DMS153 treated with DMSO at 0.1 percent for 48 hours (cell line): ENCODE measurements around the gene DYNLT2.
A peak's percentile ranks its signal among the peaks of the same experiment; 100 is the strongest.

ENCODE experiments used
- DNase-seq: peaks from one replicate; lab custom pipeline; 2025; ENCODE audit not compliant: unreplicated experiment; lab: John Stamatoyannopoulos, UW

DYNLT2 gene, protein sequence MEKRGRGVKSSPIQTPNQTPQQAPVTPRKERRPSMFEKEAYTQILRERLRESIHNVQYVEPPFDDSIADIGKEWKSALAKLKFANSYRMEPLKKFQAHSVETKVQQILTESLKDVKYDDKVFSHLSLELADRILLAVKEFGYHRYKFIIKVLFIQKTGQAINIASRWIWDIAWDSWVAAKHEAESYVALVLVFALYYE

GRCh38 chr6:169751242-169752073, at the start of gene DYNLT2, which contains the start of gene ERMARD:
Gene DYNLT2, minus strand, starts transcription at chr6:169751572. Its CDS starts 114 bp downstream, at chr6:169751458.
Gene ERMARD, plus strand, starts transcription at chr6:169751622. Its CDS starts 36 bp downstream, at chr6:169751658.
- DNase-seq: peak; percentile 81

DNA sequence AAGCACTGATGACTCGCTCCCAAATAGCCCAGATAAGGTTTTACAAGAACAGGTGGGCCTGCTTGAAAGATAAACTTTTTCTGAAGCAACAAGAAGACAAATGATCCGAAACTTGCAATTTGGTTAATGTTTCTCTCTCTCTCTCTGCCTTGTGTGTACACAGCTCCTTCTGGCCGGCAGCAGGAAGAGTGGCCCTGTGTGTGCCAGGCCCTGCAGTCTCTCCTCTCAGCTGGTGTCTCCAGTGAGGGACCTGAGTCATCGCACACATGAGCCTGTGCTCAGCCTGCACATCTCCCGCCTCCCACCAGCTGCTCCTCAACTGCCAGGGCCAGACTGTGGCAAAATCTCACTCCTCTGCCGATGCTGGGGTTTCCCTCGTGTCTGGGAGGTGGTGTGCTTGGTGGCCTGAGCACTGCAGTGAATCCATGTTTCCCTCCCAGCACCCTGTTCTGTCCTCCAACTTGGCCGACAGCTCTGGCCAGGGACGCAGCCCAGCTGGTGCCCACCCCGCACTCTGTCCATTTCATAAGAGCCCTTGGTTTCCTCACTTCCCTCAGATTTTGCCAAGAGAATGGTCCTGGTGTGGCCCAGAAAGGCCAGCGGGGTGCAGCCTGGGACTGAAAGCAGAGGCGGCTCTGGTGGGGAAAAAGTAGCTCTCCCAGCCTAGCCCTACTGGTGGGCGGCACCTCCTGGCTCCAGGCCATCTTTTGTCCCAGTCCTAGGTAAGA, 49.5 kb upstream of the DYNLT2 start:
- no peak for DNase-seq

- DNase-seq: no peak
Measured at GRCh38 chr6:169800116-169800667, 48.8 kb upstream of the DYNLT2 start.

- DNase-seq: no peak
Measured at GRCh38 chr6:169799474-169799926, 48.1 kb upstream of the DYNLT2 start.

- DNase-seq: no peak
Measured at GRCh38 chr6:169798764-169799473, 47.5 kb upstream of the DYNLT2 start.

DNA sequence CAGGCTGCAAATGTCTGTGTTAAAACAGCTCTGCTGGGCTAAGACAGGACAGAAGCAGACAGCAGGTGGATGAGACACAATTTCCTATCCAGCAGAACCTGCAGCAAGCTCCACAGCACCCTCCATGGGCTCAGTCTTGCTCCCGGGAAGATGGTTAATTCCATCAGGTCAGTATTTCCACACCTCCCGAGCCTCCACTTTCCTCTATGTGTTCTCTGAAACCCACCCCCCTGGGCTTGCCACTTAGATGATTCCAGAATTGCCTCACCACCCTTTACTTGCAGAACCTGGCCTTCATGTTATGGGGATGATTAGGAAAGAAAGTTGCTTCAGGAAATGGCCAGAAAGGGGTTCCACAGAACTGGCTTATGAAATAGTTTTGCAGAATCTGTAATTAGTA, 43.8 kb upstream of the DYNLT2 start:
- no peak for DNase-seq

GRCh38 chr6:169794317-169795055, 43.1 kb upstream of the DYNLT2 start:
- no peak for DNase-seq

DNA sequence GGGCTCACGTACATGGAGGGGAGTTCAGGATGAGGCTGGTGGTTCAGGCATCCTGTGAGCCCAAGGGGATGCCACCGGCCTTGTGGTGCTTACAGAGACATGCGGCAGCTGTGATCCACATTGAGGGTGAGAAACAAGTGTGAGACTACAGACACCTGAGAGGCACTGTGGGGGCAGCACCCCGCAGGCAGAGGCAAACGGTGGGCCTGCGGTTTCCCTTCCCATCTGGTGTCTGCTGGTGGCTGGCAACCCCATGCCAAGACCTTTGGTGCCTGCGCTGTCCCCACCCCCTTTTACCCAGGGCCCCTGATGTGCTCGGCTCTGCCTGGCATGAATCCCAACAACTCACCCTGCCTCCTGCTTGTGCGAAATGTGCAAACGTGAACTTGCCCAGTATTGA, 42.0 kb upstream of the DYNLT2 start:
- DNase-seq: no peak

DNA sequence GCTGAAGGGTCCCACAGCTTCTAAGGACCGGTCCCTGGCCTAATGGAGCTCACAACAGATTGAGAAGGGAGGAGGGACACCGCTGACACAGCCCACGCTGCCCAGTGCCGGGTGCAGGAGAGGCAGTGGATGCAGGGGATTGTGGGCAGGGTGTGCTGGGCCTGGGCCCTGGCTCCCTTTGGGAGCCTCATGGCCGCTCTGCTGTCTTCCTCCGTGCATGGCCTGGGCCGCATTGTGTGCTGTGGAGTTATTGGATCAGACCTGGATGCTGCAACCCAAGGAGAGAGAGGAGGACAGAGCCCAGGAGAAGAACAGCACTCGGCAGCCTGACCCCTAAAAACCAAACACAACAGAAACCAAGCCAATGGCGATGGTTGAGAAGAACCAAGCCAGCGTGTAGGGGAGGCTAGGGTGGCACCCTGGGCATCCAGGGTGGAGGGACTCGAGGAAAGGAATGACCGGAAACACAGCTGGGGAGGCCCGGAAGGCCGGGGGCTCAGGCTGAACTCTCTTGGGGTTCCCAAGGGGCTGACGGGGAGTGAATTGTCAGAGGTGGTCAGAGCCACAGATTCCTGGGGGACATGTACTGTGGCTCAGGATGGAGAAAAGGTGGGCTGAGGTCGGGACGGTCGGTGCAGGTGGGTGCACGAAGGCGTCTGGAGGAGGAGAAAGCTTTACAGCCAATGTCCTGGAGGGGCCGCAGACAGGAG, 41.1 kb upstream of the DYNLT2 start:
- no peak for DNase-seq

- no peak for DNase-seq
Measured at GRCh38 chr6:169791721-169792131, 40.4 kb upstream of the DYNLT2 start.

DNA sequence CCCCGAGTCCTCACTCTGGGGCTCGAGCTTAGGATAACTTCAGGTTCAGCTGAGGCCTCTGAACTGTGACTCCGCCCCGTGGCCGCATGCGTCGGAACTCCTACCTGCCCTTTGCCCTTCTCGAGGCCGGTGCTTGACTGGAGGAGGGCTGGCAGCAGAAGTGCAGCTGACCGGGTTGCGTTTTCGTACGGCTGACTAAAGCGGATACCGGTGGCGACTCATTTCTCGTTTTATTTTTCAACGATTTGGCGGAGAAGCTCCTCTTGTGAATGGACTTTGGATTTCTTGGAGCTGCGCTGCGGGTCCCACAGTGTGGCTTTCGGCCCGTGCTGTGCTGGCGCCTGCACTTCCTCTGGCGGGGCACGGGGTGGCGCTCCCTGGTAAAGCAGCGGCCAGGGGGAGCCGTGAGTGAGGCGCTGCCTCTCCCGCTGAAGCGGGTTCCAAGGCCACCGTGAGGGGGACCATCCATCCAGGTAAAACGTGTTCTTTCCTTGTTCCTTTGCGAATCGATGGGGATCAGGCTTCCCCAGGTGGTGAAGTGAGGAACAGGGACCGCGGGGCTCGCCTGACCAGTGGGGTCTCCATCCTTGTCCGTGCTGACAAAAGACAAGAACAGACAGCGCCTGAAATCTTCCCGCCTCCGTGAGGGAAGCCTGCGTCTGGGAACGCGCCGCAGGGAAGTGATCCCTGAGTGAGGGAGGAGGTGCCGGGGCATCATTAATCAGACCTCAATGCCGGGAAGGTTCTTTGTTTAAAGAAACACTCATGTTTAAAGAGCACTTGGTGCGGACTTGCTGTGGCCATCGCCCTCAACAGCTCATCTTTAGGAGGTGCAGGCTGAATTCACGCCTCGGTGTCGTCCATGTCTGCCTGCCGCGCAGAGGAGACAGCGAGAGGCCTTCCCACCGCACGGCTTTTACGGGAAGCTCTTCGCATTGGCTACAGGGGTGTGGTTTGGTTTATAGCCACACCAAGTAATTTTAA, 38.9 kb upstream of the DYNLT2 start:
- DNase-seq: peak; percentile 72

GRCh38 chr6:169789146-169789943, 38.0 kb upstream of the DYNLT2 start:
- peak; percentile 50 for DNase-seq

DNA sequence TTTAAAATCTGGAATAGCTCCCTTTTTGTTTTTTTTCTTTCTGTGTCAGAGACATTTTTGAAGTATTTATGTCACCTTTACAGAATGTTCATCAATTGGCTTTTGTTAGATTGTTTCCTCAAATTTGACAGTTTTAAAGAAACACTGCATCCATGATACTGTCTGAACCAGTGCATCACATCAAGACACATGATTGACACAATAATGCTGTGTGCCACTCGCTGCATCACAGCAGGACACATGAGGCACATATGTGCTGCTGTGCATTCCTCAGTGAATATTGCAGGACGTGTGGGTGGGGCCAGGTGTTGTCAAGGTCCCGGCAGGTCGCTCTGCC, 37.4 kb upstream of the DYNLT2 start:
- DNase-seq: no peak

GRCh38 chr6:169787797-169788196, 36.4 kb upstream of the DYNLT2 start:
- DNase-seq: no peak

DNA sequence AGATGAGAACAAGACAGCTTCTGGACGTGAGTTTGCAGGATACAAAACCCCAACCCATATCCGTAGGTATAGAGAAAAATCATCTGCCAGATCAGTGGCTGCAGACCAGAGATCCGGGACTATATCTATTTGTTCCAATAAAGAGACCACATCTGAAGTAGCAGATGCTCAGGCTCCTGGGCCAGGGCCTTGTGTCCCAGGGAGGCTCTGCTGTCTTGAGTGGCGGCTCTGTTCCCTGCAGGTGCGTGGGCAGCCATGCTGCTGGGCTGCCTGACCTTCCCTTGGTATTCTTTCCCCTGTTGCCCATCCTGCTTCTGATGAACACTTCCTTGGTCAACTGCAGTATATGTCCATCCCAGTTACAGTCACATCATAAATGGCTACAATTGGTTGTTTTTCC, 35.0 kb upstream of the DYNLT2 start:
- DNase-seq: no peak

DNA sequence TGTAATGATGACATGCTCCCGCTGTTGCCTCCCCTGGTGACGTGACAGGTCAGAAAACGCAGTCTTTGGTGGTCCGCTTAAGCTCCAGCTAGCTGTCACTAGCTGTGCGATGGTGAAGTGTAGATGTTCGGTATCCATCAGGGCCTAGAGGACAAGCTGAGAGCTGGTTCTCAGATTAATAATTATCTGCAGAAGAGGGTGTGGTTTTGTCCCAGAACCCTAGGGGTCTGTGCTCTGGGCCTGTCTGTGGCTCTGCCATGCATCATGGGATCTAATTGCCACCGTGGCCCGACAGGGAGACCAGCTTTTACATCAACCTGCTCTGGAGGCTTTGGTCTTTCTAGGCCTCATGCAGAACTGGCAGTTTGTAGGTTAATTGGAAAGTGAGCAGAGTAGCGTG, 34.2 kb upstream of the DYNLT2 start:
- no peak for DNase-seq

DNA sequence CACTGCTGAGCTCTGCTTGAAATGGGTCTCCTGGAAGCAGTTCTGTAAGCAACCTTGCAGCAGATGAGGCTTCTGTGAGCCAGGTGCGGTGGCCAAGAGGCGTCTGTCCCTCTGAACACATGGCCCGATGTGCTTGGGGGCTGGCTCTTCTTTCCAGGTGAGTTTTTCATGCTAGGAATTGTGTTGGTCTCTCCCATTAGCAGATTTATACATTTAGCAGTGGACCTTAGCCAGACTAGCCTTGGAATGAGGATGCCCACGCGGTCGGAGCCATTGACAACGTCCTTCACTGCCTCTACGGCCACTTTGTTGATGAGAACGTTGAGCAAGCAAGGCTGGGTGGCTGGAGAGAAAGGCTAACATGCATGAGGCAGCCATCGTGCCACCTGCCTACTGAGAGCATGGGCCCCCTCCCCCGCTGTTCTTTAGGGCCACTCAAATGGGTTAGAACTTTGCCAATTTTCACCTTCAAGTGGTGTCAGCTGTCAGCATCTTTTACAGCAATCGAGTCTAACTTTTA, 33.5 kb upstream of the DYNLT2 start:
- no peak for DNase-seq
